Suppressor macrophage (primary cell): ENCODE measurements around the gene CMIP.
A peak's percentile ranks its signal among the peaks of the same experiment; 100 is the strongest.
"Not testable (repeated sequence)": the region's sequence is repeated elsewhere in the genome, so short reads cannot be mapped to it uniquely, and the experiment has no call there.

Experiments
- DNase-seq, 4 experiments: peaks; one replicate each; pipeline ENCODE4 v3.0.0-alpha.2; 2020 to 2022
- total RNA-seq, 17 experiments: gene quantifications; one replicate each; lab custom pipeline; 2026; ENCODE audit warnings: mixed read lengths in 6 of 17, inconsistent platforms in 3 of 17; lab: John Stamatoyannopoulos, UW

Gene CMIP
- 6.1 to 85.8 (median 25.9) reads per million in 17 experiments for total RNA-seq

- peak; percentile 94 to 98 (median 96) for DNase-seq
These were observed at the start of gene CMIP for GRCh38 chr16:81444448-81445121. TSS of gene CMIP (plus strand) at chr16:81444808.

DNA sequence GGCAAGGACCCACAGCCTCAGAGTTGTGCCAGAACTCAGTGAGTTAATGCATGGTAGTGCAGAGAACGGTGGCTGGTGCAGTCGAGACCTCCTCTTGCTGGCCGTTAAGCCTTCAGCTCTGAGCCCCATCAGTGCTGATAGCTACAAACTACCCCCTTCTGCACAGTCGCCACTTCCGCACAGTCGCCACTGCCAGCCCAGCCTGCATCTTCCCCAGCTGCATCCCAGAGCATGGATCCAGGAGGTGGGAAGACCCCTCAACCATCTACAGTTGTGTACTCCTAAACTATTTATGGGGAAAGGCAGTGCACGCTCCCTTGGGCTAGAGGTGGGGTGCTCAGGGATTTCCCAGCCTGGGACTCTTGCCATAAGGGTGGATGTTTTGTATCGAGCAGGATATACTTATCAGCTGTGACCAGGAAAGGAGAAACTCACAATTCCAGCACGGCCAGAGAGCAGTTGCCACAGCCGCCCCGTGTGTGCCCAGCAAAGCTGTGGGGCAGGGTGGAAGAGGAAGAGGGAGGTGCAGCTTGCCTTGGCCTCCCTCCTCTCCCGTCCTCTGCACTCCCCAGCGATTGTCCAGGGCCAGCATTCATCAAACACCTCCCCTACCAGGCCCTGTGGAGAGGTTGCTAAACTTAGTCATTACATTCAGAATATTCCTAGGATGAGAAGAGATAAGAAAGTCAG is 49.5 kb upstream of the CMIP start:
- DNase-seq: no peak

- no peak for DNase-seq
These were observed 47.3 kb upstream of the CMIP start for GRCh38 chr16:81397058-81397878.

DNA sequence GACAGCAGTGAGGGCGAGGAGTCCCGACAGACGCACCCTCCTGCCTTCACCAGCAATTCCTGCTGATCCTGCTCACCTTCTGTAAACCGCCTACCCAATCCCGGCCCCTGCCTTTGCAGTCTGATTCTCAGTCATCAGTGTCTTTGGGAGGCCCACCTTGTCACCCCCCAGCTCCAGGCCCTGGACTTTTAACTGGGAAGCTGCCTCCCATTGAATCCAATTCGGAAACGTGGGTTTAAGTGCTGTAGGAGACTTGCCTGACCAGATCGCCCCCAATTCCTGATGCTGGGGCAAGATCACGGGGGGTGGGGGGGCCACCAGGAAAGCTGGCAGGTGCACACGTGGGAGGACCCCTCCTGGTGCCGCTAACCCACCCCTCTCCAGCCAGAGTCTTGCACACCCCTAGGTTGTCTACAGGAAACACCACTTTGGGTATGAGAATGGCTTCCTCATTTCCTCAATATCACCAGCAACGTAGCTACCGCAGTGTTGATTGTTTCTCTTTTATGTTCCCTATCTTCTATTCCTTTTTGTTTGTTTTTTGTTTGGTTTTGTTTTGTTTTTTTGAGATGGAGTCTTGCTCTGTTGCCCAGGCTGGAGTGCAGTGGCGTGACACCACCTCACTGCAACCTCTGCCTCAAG is 46.6 kb upstream of the CMIP start:
- peak in 2 of 4 experiments; percentile 7 to 17 for DNase-seq

- no peak for DNase-seq
These were observed 44.7 kb upstream of the CMIP start for GRCh38 chr16:81399909-81400308.

DNA sequence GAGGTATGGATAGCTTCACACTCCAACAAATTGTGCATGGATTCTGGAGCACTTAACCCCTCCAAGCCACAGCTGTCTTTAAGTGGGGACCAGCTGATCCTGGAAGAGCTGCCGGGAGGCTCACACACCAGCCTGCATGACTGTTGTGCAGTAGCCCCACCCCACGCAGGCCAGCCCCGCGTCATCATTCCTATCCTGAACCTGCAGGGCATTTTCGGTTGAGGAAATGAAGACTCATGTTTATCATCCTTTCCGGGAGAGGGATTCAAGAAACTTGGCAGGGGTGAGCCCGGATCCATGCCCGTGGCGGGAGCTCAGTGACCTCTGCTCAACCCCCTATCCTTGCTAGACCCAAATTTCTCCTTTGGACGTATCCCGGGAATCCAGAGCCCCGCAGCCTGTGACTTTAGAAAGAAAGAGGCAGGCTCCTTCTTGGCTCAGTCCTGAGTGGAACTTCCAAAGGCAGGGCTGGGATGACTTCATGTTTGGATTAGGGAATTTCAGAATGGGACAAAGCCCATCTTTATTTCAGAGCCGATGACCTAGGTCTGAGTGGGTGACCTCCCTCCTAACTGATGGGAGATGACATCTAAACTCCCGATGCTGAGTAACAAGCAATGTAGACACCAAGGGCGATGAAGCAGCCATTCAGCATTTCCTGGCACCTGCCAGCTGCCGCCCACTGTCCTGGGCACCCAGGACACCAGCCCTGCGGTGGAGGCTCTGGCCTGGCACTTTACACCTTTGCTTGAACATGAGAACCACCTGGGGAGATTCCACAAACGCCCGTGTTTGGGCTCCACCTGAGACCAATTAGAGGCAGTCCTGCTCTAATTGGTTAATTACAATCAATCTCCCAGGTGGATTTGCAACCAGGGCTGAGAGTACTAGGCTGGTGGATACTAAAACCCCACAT is 43.3 kb upstream of the CMIP start:
- DNase-seq: no peak

- DNase-seq: no peak
These were observed 41.4 kb upstream of the CMIP start for GRCh38 chr16:81403208-81403600.

DNA sequence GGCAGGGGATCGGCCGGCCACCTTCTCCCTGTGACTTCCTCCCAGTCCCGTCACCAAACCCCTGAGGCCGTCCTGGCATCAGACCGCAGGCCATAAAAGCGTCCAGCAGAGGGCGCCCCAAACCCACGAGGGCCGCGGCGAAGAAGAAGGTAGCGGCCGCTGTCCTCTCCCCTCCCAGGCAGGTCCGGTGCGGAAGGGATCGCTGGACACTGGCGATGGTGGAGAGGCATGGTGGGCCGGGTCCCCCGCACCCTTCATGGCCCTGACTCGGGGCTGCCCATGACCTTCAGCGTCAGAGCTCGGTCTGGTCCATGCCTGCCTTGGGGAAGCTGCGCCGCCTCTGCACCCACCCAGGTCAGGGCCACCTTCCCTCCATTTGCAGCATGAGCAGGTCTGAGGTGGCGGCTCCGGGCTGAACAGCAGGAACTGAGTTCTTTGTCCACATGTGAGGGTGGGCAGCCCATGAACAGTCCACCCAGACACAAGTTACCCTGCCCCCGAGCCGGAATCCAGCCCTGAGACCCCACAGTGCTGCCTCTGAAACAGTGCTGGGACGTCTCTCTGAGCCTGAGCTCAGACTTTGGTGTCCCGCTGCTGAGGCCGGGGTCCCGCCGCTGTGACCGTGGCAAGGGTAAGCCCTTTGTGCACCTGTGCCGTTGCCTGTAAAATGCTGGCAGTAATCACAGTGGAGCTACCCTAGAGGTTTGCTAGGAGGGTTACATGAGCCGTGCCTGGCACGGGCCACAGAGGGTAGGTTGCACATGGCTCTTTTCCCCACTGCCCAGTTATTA is 40.8 kb upstream of the CMIP start:
- DNase-seq: peak; percentile 91 to 95 (median 94)

DNA sequence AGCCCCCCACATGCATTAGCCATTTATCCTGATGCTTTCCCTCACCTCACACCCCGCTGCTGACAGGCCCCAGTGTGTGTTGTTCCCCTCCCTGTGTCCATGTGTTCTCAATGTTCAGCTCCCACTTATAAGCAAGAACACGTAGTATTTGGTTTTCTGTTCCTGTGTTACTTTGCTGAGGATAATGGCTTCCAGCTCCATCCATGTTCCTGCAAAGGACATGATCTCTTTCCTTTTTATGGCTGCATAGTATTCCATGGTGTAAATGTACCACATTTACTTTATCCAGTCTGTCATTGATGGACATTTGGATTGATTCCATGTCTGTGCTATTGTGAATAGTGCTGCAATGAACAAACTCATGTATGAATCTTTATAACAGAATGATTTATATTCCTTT is 39.6 kb upstream of the CMIP start:
- not testable (repeated sequence) for DNase-seq

GRCh38 chr16:81405702-81406113 is 38.9 kb upstream of the CMIP start:
- no peak for DNase-seq

GRCh38 chr16:81408409-81408950 is 36.1 kb upstream of the CMIP start:
- DNase-seq: no peak

- no peak for DNase-seq
These were observed 35.5 kb upstream of the CMIP start for GRCh38 chr16:81409016-81409556.

GRCh38 chr16:81410643-81411293 is 33.8 kb upstream of the CMIP start:
- no peak for DNase-seq

GRCh38 chr16:81413245-81413990 is 31.2 kb upstream of the CMIP start:
- DNase-seq: no peak

DNA sequence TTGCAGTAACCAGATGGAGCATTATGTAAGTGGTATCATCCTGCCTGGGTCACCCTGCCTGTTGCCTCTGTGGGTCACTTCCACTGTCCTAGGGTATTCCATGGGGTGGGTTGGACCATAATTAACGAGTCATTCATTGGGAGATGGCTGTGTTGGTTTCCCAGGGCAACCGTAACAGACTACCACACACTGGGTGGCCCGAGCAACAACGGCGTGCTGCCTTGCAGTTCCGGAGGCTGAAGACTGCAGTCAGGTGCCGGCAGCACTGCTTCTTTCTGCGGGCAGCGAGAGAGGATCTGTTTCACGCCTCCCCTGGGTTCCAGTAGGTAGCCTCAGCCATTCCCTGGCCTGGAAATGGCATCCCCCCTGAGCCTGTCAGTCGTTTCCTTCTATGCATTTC is 28.9 kb upstream of the CMIP start:
- no peak for DNase-seq

DNA sequence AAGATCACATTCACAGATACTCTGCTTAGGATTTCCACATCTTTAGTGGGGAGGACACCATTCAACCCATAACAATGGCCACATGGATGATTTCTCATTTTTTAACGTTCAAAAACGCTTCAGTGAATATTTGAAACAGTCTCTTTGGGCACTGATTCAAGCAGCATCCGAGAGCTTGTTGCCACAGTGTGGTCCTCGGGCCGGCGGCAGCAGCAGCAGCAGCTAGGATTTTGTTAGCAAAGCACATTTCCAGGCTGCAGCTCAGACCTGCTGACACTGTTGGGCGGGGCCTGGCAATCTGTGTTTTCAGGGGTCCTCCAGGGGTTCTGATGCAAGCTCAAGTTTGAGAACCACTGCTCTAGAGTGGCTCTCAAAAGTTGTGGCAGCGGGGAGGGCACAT is 27.9 kb upstream of the CMIP start:
- no peak for DNase-seq

GRCh38 chr16:81417210-81417609 is 27.4 kb upstream of the CMIP start:
- DNase-seq: no peak

DNA sequence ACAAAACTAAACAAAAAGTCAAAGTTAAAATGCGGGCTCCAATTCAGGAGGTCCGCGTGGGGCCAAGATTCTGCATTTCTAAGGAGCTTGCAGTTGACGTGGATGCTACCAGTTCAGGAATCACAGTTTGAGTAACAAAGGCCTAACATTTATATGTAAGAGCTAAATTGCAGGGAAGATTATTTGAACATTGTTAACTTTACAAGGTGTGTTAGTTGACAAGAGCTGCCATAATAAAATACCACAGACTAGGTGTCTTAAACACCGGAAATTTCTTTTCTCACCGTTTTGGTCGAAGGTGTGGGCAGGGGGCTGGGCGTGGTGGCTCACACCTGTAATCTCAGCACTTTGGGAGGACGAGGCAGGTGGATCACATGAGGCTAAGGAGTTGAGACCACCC is 24.8 kb upstream of the CMIP start:
- no peak for DNase-seq

GRCh38 chr16:81421126-81421525 is 23.5 kb upstream of the CMIP start:
- DNase-seq: no peak
